Measurements from ENCODE around the gene KAT2A. TPM values are rescaled to one million over a fixed set of nuclear protein-coding genes. Genes with fewer than 3 reads are reported as not detected.

Gene KAT2A
- total and polyA plus RNA-seq, 12 donors = 16.0 to 671 (median 57.3) TPM

GRCh38 chr17:42133461-42134041, 12.4 kb upstream of the KAT2A start:
- Histone ChIP-seq H3K9me3 (replicated peaks in 1 of 3) (no peaks in the 10 kb centered on the region), H3K27me3 (no peaks in the 10 kb centered on the region), H3K4me3 (no peak overlapping the region), H3K4me1 (replicated peaks in 1 of 2) (peaks cover 72 to 98% of the 10 kb centered on the region in 2 donors), H3K27ac (peak overlapping the region in 4 of 5 donors; percentile 7 to 93 (median 68)), H3K36me3 (replicated peaks in 1 of 2) (peaks cover 0 to 18% of the 10 kb centered on the region in 2 donors)
- no peak for DNase-seq
- no peak for TF ChIP-seq POLR2A (IDR thresholded peaks at IDR 0.05)
- TF ChIP-seq CTCF (IDR thresholded peaks at IDR 0.05) = no peak
- intact Hi-C loops (cut with DNase I) = no loop called here
- WGBS, 4 donors = 44 to 50% (median 47%) methylated on average over 3 to 4 of the region's 4 CpGs

GRCh38 chr17:42132941-42133340, 11.8 kb upstream of the KAT2A start:
- intact Hi-C loops (cut with DNase I) = no loop called here
- DNase-seq = peak in 4 of 7 donors; percentile 61 to 78 (median 64)
- peaks cover 67 to 92% of the 10 kb centered on the region in 2 donors for H3K4me1 ChIP-seq (replicated peaks in 1 of 2)
- WGBS, 4 donors = 29 to 62% (median 45%) methylated on average over 2 to 3 of the region's 3 CpGs
- peaks cover 0 to 24% of the 10 kb centered on the region in 2 donors for H3K36me3 ChIP-seq (replicated peaks in 1 of 2)
- H3K27ac ChIP-seq = peak overlapping the region in 4 of 5 donors; percentile 7 to 93 (median 68)
- H3K27me3 ChIP-seq = no peaks in the 10 kb centered on the region
- H3K9me3 ChIP-seq (replicated peaks in 1 of 3) = no peaks in the 10 kb centered on the region
- TF ChIP-seq CTCF (IDR thresholded peaks at IDR 0.05) = no peak
- TF ChIP-seq POLR2A (IDR thresholded peaks at IDR 0.05) = no peak
- H3K4me3 ChIP-seq = no peak overlapping the region

- peaks cover 0 to 33% of the 10 kb centered on the region in 2 donors for H3K36me3 ChIP-seq (replicated peaks in 1 of 2)
- 43 to 46% (median 45%) methylated on average over 3 to 4 of the region's 4 CpGs for WGBS, 4 donors
- TF ChIP-seq POLR2A (IDR thresholded peaks at IDR 0.05) (no peak), CTCF (IDR thresholded peaks at IDR 0.05) (no peak)
- peak overlapping the region in 3 of 5 donors; percentile 55 to 93 (median 82) for H3K27ac ChIP-seq
- peaks cover 63 to 82% of the 10 kb centered on the region in 2 donors for H3K4me1 ChIP-seq (replicated peaks in 1 of 2)
- no peak overlapping the region for H3K4me3 ChIP-seq
- H3K27me3 ChIP-seq = no peaks in the 10 kb centered on the region
- intact Hi-C loops (cut with DNase I) = no loop called here
- no peak for DNase-seq
- H3K9me3 ChIP-seq (replicated peaks in 1 of 3) = no peaks in the 10 kb centered on the region
These were observed 10.8 kb upstream of the KAT2A start for GRCh38 chr17:42131981-42132432.

- Histone ChIP-seq H3K9me3 (replicated peaks in 1 of 3) (no peaks in the 10 kb centered on the region), H3K4me1 (replicated peaks in 1 of 2) (peaks cover 56 to 75% of the 10 kb centered on the region in 2 donors), H3K4me3 (no peak overlapping the region), H3K27me3 (no peaks in the 10 kb centered on the region), H3K27ac (peak overlapping the region in 3 of 5 donors; percentile 68 to 93 (median 82)), H3K36me3 (replicated peaks in 1 of 2) (peaks cover 0 to 41% of the 10 kb centered on the region in 2 donors)
- no peak for TF ChIP-seq POLR2A (IDR thresholded peaks at IDR 0.05)
- TF ChIP-seq CTCF (IDR thresholded peaks at IDR 0.05) = no peak
- no peak for DNase-seq
- intact Hi-C loops (cut with DNase I) = no loop called here
- WGBS, 4 donors = 90 to 97% (median 96%) methylated on average over 4 of the region's 4 CpGs
These were observed 10.1 kb upstream of the KAT2A start for GRCh38 chr17:42131232-42131631.

All from adrenal gland (tissue), 12 donors.